Measurements from ENCODE around the gene DUOXA1.
"Not testable (repeated sequence)": the region's sequence is repeated elsewhere in the genome, so short reads cannot be mapped to it uniquely, and the experiment has no call there.

The DUOXA1 gene

GRCh38 chr15:45112143-45112590 is 17.5 kb downstream of the DUOXA1 start:
- no peak for DNase-seq

- no peak for DNase-seq
These were observed 18.1 kb downstream of the DUOXA1 start for GRCh38 chr15:45111390-45112142.

GRCh38 chr15:45110256-45110820 is 19.3 kb downstream of the DUOXA1 start:
- DNase-seq: no peak

DNA sequence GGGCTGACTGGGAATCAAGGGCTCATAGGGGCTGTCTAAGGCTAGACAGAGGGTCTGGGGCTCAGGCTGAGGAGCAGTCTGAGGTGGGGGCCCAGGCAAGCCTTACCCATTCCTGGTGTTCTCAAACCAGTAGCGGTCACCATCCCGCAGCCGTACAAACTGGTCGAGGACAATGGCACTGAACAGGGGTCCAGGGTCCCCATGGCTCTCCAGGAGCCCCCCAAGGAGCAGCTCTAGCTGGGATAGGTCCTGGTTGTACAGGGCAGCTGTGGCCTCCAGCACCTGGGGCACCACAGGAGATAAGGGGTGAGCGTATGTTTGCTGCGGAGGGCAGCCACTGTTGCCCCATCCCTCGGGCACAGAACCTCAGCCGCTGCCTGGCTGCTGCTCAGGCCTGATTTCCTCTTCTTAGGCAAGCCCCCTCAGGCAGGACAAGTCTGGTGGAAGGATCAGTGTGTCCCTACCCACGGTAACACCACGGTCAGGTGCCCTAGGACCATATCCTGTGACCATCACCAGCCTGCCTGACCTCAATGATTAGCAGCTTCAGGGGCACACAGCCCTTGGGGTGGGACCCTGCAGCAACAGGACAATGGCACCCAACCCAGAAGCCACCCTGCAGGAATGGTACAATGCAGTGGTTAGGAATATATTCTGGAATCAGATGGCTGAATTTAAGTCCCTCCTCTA is 21.6 kb downstream of the DUOXA1 start:
- DNase-seq: no peak

DNA sequence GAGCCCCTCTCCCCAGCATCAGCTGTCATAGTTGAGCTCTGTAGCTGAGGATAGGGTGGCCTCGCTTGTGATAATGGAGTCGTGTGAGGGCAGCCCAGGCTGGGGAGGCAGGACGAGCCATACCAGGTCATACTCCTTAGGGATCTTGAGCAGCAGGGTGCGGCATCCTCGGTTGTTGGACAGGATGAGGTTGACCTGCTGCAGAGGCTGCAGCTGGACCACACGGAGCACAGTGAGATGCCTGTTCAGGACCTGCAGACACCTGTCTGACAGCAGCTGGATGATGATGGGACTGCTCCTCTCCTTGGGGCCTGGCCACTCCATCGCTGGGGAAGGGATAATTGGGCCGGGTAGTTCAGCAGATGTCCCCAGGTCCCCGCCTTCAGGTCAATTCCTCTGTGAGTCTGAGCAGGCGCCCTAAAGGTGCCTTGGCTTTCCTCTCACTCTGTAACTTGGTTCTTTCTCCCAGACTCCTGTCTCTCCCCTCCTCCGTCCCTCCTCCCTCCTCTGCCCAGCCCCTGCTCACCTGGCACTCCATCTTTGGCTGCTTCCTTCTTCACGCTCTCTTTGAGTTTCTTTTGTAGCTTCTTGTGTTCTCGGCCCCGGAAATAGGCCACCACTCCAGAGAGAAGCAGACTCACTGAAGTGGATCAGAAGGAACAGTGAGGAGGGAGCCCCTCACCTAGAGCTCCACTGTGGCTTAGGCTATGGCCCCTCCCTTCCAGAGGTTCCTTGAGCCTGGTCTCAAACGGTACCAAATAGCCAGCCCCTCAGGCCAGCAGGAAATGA is 23.5 kb downstream of the DUOXA1 start:
- no peak for DNase-seq

DNA sequence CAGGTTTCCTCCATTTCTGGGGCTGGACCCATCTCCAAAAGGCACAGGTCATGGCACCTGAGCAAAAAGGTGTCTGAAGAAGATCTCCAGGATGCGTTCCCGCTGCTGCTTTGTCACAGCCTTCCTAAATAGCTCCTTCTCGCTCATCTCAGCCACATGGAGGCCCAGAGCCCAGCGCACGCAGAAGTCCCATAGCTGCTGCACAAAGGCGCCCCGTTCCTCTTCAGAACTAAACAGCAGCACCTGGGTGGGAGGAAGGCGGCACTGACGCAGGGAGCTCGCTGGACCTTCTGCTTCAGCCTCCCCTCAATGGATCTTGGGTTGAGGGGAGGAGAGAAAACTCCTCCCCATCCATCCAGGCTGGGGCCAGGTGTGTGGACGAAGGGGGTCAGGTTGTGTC is 24.1 kb downstream of the DUOXA1 start:
- DNase-seq: no peak

GRCh38 chr15:45104170-45104569 is 25.5 kb downstream of the DUOXA1 start:
- DNase-seq: not testable (repeated sequence)

GRCh38 chr15:45102226-45102625 is 27.5 kb downstream of the DUOXA1 start:
- no peak for DNase-seq

DNA sequence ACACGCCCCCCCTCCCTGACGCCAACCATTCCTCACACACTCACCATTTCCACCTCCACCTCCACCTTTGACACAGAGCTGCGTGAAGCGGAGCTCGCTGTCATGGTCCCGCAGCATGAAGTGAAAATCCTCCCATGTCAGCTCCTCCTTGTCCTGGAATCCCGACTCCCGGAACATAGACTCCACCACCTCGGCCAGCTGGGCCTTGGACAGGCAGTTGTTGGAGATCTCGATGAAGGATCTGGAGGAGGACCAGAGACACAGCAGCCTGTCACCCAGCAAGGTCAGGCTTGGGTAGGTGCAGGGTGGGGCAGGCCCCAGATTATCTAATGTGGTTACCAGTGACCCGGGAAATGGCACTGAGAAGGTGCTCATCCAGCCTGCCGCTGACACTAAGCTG is 27.9 kb downstream of the DUOXA1 start:
- no peak for DNase-seq

DNA sequence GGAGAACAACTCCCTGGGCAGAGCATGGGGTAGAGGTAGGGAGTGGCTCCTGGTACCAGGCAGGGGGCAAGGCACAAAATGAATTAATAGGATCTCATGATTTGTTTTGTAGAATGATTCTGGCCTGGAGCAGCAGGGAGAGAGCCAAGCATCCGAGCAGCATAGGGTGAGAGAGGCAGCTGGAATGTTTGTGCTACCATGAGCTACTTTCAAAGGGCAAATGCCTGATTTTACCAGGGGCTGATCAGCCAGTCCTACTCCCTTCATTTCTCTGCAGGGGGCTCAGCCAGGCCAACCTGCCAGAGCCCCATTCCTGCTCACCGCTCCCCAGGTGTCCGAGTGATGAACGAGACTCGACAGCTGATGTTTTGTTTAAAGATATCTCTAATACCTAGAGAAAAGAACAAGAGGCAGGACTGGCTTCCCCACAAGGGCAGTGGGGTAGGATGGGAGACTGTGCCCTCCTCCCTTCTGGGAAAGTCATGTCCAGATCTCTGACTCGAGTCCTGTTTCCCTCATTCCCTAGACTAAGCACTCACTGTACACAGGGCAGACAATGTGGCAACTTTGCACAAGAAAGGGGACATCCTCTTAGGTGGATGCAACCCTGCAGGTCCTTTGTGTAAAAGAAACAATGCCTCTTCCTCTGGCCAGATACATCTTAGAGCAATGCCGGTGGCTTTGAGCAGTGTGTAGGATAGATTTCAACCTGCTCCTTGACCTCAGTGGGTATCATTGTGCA is 28.6 kb downstream of the DUOXA1 start:
- no peak for DNase-seq

DNA sequence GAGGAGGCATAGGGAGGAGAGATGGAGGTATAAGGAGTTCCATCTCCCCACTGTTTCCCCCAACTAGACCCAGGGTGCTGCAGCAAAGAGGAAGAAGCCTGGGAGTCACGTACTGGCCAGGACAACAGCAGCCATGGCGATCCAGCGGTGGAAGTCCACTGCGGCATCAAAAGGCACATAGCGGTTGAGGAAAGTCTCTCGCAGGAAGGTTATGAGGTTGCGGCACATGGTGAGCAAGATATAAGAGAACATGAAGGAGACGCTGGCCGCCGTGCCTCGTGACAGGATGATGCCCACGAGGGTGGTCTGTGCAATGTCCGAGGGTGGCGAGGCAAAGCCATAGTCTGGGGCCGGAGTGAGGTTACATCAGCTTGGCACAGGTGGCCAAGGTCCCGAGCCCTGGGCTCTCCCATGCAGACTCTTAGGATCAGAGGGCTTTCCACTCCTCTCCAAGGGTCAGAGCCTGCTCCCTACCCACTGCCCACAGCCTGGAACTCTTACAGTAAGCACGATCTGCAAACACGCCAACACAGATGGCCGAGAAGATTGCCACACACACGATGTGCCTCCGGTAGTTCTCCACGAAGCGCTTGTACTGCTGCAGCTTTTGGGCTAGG is 30.0 kb downstream of the DUOXA1 start:
- DNase-seq: no peak

- no peak for DNase-seq
These were observed 32.2 kb downstream of the DUOXA1 start for GRCh38 chr15:45097466-45097865.

GRCh38 chr15:45095661-45096060 is 34.0 kb downstream of the DUOXA1 start:
- DNase-seq: no peak

- no peak for DNase-seq
These were observed 35.3 kb downstream of the DUOXA1 start for GRCh38 chr15:45094358-45094730.

DNA sequence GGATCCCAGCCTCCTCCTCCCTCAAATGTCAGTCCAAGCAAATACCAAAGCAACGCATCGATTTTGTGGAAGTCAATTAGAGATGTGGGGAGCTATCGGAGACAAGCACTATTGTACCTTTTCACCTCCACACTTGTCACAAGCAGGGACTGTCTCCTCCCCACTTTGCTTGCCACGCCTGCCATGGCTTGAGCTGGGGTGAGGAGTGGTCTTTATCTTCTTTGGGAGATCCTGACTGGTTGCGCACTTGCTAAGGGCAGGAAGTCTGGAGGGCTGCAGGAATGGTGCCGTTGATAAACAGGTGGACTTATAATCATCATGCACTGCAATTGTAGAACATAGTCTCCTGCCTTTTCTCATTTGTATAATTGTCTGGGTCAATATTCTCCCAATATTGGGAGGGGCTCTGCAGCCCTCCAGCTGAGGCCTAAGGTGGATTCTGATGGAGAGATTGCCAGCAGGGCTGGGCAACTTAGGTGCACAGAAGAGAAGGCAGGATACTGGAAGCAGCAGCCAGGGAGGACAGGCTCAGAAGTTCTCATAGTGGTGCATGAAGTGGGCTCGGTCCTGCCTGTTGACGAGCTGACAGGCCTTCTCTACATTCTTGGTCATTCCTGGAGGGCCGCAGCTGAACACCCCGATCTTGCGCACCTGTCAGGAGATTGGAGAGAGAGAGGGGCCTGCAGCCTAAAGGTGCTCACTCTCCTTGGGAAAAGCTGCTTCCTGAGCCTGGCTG is 35.9 kb downstream of the DUOXA1 start:
- no peak for DNase-seq

DNA sequence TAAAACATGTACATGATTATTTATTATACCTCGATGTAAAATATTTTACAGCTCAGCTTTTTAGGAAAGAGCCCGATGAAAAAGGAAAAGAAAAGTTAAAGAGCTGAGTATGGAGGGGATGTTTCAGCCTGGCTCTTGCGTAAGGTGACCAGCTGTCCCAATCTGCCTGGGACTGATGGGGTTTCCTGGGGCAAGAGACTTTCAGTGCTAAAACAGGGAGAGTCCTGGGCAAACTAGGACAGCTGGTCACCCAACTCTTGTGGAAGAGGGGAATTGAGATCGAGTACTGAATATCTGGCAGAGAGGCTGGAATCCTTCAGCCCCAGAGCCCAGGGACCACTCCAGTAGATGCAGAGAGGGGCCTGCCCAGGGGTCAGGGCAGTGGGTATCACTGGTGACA is 36.7 kb downstream of the DUOXA1 start:
- DNase-seq: no peak

DNA sequence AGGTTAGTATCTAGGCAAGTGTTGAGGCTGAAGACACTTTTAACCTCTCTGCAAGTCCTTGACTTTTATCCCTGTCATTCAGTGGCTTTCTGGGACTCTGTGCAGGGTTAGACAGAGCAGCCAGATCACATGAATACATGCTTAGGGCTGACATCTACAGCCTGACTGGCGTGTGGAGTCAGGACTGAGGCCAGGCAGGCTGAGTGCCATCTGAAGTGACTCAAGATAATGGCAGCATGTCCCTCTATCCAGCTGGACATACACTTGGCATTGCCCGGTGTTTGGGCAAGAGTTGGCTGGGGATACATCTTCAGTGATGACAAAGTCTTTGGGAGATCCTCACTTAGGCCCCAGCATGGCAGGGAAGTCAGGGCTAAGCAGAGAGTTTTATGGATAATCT is 38.1 kb downstream of the DUOXA1 start:
- no peak for DNase-seq

DNA sequence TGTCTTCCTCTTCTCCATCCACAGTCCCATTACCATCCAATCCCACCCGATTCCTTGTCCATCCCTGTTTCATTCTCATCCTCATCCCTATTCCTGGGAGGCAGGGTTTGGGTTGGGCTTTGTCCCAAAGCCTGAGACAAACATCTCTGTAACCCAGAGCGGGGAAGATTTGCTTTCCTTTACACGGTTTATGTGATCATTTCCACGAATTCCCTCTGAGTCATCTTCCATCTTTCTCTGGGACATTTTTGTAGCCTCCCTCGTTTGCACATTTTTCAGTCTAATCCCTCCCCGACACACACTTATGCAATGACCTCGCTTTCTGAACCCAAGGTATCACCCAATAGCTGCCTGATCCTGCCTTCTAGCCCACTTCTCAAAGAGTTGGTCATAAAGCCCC is 38.5 kb downstream of the DUOXA1 start:
- DNase-seq: no peak

DNA sequence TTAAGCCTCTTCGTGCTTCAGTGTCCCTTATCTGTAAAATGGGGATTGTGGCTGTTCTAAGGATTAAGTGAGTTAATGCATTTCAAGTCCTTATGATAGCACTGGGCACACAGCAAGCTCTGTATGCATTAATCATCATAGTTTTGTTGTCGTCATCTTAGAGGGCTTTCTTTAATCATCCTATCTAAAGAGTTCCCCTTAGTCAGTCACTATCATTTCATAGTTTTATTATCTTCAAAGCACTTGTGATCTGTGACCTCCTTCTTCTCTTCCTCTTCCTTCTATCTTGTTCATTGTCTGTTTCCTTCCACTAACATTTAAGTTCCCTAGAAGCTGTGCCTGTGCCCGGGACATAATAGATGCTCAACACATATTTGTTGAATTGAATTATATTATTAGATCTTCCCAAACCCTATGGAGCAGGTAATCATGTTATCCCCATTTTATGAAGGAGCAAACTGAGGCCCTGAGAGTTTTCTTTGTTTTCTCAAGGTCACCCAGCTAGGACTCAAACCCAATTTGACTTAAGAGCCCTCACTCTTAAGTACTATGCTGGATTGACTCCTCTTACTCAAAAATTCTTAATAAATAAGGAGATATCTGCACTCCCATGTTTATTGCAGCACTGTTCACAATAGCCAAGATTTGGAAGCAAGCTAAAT is 39.8 kb downstream of the DUOXA1 start:
- DNase-seq: no peak

DNA sequence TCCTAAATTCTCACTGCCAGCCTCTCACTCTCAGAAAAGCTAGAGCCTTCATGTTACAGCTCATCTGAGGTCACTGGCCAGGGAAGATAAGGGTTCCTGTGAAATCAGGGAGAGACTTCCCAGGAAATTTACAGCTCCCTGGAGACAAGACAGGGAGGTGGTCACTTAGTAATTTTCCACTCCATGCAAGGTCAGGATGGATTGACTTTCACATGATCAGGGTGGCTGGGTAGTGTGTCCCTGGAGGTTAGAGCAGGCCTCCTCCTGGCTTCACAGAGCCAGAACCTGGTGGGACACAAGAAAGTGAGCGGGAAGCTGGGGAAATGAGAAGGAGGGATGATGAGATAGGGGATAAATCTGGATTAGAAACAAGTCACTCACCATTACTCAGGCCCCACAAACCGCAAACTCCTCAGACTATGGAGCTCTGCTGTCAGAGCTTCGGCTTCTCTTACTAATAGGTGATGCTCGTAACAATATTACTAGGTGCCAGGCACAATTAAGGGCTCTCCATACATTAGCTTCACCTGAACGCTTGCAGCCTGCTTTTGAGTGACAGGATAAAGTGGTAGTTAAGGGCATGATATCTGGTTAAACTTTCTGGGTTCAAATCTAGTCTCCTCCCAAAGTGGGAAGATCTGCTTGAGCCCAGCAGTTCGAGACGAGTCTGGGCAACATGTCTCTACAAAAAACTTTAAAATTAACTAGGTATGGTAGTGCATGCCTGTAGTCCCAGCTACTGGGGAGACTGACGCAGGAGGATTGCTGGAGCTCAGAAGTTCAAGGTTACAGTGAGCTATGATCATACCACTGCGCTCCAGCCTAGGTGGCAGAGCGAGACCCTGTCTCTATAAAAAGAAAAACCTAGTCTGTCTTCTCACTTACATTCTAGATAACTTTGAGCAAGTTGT is 40.6 kb downstream of the DUOXA1 start:
- DNase-seq: no peak

All from NCI-H2029 treated with DMSO at 0.1 percent for 48 hours (cell line).